ENCODE results near the gene GIMAP7.
A peak's percentile ranks its signal among the peaks of the same experiment; 100 is the strongest.

The GIMAP7 gene

DNA sequence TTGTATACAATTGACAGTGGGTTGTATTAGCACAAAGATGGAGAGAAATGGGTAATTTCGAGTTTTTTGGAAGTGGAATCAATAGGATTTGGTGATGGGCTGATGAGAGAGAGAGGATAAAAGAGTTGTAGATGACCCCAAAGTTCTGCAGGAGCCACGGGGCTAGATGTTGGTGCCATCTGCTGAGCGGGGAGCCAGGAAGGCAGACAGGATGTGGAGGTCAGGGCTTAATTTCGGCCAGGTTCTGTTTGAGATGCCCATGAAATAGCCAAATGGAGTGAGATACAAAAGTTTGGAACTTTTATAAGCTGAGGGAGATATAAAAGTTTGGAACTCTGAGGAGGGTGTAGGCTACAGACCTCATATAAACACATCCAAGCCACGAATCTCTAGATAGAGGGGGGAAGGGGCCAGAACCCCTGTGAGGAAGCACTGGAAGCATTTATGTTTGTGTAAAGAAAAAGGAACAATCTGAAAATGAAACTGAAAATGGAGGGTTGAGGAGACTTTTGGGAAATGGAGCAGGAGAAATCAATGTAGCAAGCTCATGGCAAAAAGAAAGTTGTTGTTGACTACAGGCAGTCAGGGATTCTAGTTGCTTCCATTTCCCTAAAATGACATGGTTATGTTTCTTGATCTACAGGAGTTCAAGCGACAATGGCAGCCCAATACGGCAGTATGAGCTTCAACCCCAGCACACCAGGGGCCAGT is 54.7 kb downstream of the GIMAP7 start:
- H3K27me3 ChIP-seq (ENCODE audit: control insufficient read depth in 1 of 2, insufficient read depth in 2 of 2, low read length in 2 of 2), result no peaks in the 10 kb centered on the region
- H3K4me1 ChIP-seq (ENCODE audit: control insufficient read depth, insufficient read depth, low read length), result no peaks in the 10 kb centered on the region
- no peak overlapping the region for H3K27ac ChIP-seq (ENCODE audit: low read length)
- H3K4me3 ChIP-seq (ENCODE audit: low read length in 2 of 2), result peak overlapping the region in 1 of 2 donors; percentile 29
- H3K9me3 ChIP-seq (ENCODE audit: control insufficient read depth in 2 of 2, low read length in 2 of 2), result no peaks in the 10 kb centered on the region
- peaks cover 0 to 3% of the 10 kb centered on the region in 2 donors for H3K36me3 ChIP-seq (ENCODE audit: control insufficient read depth in 2 of 2, insufficient read depth in 2 of 2, low read length in 2 of 2)
- no peak overlapping the region for H3K9ac ChIP-seq (ENCODE audit: low read length in 2 of 2)

All from stomach smooth muscle (tissue), 2 donors.